ENCODE data around the gene LRRC58.
"Not testable (repeated sequence)": the region's sequence is repeated elsewhere in the genome, so short reads cannot be mapped to it uniquely, and the experiment has no call there.

Gene LRRC58

GRCh38 chr3:120393243-120393642 is 44.1 kb upstream of the LRRC58 start:
- Histone ChIP-seq H3K4me2 (ENCODE audit: insufficient read depth, low read length, poor library complexity, severe bottlenecking) (no peak overlapping the region), H3K14ac (ENCODE audit: low read length) (no peak overlapping the region), H2AFZ (ENCODE audit: low read length) (no peak overlapping the region), H4K8ac (ENCODE audit: low read depth, low read length) (no peak overlapping the region), H3K4ac (ENCODE audit: low read length) (no peak overlapping the region), H3K4me1 (ENCODE audit: control insufficient read depth in 2 of 2, insufficient read depth in 1 of 2, low read depth in 1 of 2, low read length in 2 of 2) (no peaks in the 10 kb centered on the region), H3K23ac (ENCODE audit: low read depth, low read length, poor library complexity) (no peak overlapping the region), H3K18ac (ENCODE audit: low read length) (no peak overlapping the region), H3K27me3 (ENCODE audit: control insufficient read depth in 3 of 3, insufficient read depth in 3 of 3, low read depth in 1 of 3, low read length in 3 of 3) (no peaks in the 10 kb centered on the region), H3K27ac (replicated peaks; ENCODE audit: low read length) (no peak overlapping the region), H4K91ac (ENCODE audit: low read depth, low read length, poor library complexity) (no peak overlapping the region), H2BK120ac (ENCODE audit: low read depth, low read length) (no peak overlapping the region), H3K9ac (ENCODE audit: low read depth, low read length, poor library complexity) (no peak overlapping the region), H2BK12ac (ENCODE audit: low read length) (no peak overlapping the region), H2BK5ac (ENCODE audit: low read length) (no peak overlapping the region), H2BK15ac (ENCODE audit: low read length) (no peak overlapping the region), H3K9me3 (replicated peaks in 1 of 2; ENCODE audit: control insufficient read depth in 2 of 2, insufficient read depth in 1 of 2, low read depth in 1 of 2, low read length in 2 of 2) (no peaks in the 10 kb centered on the region), H3K79me1 (ENCODE audit: low read depth, low read length) (no peaks in the 10 kb centered on the region), H3K4me3 (ENCODE audit: low read length in 2 of 2) (no peak overlapping the region), H2AK5ac (ENCODE audit: low read depth, low read length) (no peak overlapping the region), H3K36me3 (replicated peaks in 1 of 2; ENCODE audit: control insufficient read depth in 2 of 2, insufficient read depth in 2 of 2, low read length in 2 of 2) (peaks cover 24 to 42% of the 10 kb centered on the region in 2 donors)
- DNase-seq (ENCODE audit: low spot score), result no peak
- no CpG with 5 or more reads among the region's 4 CpGs for WGBS, 2 donors (ENCODE audit: extremely low coverage in 2 of 2, insufficient read length in 2 of 2, insufficient replicate concordance in 1 of 2)

GRCh38 chr3:120382941-120383447 is 33.8 kb upstream of the LRRC58 start:
- Histone ChIP-seq H3K9me3 (replicated peaks in 1 of 2; ENCODE audit: control insufficient read depth in 2 of 2, insufficient read depth in 1 of 2, low read depth in 1 of 2, low read length in 2 of 2) (no peaks in the 10 kb centered on the region), H2AK5ac (ENCODE audit: low read depth, low read length) (no peak overlapping the region), H3K79me1 (ENCODE audit: low read depth, low read length) (no peaks in the 10 kb centered on the region), H2BK15ac (ENCODE audit: low read length) (no peak overlapping the region), H2BK5ac (ENCODE audit: low read length) (no peak overlapping the region), H3K4me3 (ENCODE audit: low read length in 2 of 2) (no peak overlapping the region), H4K91ac (ENCODE audit: low read depth, low read length, poor library complexity) (no peak overlapping the region), H4K8ac (ENCODE audit: low read depth, low read length) (no peak overlapping the region), H2BK120ac (ENCODE audit: low read depth, low read length) (no peak overlapping the region), H3K27me3 (ENCODE audit: control insufficient read depth in 3 of 3, insufficient read depth in 3 of 3, low read depth in 1 of 3, low read length in 3 of 3) (peaks cover 0 to 4% (median 0%) of the 10 kb centered on the region in 3 experiments), H3K18ac (ENCODE audit: low read length) (no peak overlapping the region), H3K4ac (ENCODE audit: low read length) (no peak overlapping the region), H3K27ac (replicated peaks; ENCODE audit: low read length) (no peak overlapping the region), H3K14ac (ENCODE audit: low read length) (no peak overlapping the region), H2AFZ (ENCODE audit: low read length) (no peak overlapping the region), H2BK12ac (ENCODE audit: low read length) (no peak overlapping the region), H3K23ac (ENCODE audit: low read depth, low read length, poor library complexity) (no peak overlapping the region), H3K4me1 (ENCODE audit: control insufficient read depth in 2 of 2, insufficient read depth in 1 of 2, low read depth in 1 of 2, low read length in 2 of 2) (no peaks in the 10 kb centered on the region), H3K4me2 (ENCODE audit: insufficient read depth, low read length, poor library complexity, severe bottlenecking) (no peak overlapping the region), H3K36me3 (replicated peaks in 1 of 2; ENCODE audit: control insufficient read depth in 2 of 2, insufficient read depth in 2 of 2, low read length in 2 of 2) (no peaks in the 10 kb centered on the region), H3K9ac (ENCODE audit: low read depth, low read length, poor library complexity) (no peak overlapping the region)
- no CpG with 5 or more reads among the region's 2 CpGs for WGBS, 2 donors (ENCODE audit: extremely low coverage in 2 of 2, insufficient read length in 2 of 2, insufficient replicate concordance in 1 of 2)
- DNase-seq (ENCODE audit: low spot score), result no peak

- no peaks in the 10 kb centered on the region for H3K79me1 ChIP-seq (ENCODE audit: low read depth, low read length)
- H3K4me3 ChIP-seq (ENCODE audit: low read length in 2 of 2), result no peak overlapping the region
- DNase-seq (ENCODE audit: low spot score), result no peak
- no peaks in the 10 kb centered on the region for H3K4me1 ChIP-seq (ENCODE audit: control insufficient read depth in 2 of 2, insufficient read depth in 1 of 2, low read depth in 1 of 2, low read length in 2 of 2)
- no peak overlapping the region for H2BK15ac ChIP-seq (ENCODE audit: low read length)
- no peaks in the 10 kb centered on the region for H3K9me3 ChIP-seq (replicated peaks in 1 of 2; ENCODE audit: control insufficient read depth in 2 of 2, insufficient read depth in 1 of 2, low read depth in 1 of 2, low read length in 2 of 2)
- WGBS, 2 donors (ENCODE audit: extremely low coverage in 2 of 2, insufficient read length in 2 of 2, insufficient replicate concordance in 1 of 2), result no CpG with 5 or more reads among the region's 2 CpGs
- no peak overlapping the region for H4K91ac ChIP-seq (ENCODE audit: low read depth, low read length, poor library complexity)
- no peak overlapping the region for H2AFZ ChIP-seq (ENCODE audit: low read length)
- H3K18ac ChIP-seq (ENCODE audit: low read length), result no peak overlapping the region
- H3K23ac ChIP-seq (ENCODE audit: low read depth, low read length, poor library complexity), result no peak overlapping the region
- no peak overlapping the region for H3K14ac ChIP-seq (ENCODE audit: low read length)
- H3K27me3 ChIP-seq (ENCODE audit: control insufficient read depth in 3 of 3, insufficient read depth in 3 of 3, low read depth in 1 of 3, low read length in 3 of 3), result peaks cover 0 to 4% (median 0%) of the 10 kb centered on the region in 3 experiments
- no peak overlapping the region for H2AK5ac ChIP-seq (ENCODE audit: low read depth, low read length)
- no peak overlapping the region for H4K8ac ChIP-seq (ENCODE audit: low read depth, low read length)
- no peak overlapping the region for H3K4me2 ChIP-seq (ENCODE audit: insufficient read depth, low read length, poor library complexity, severe bottlenecking)
- no peak overlapping the region for H2BK120ac ChIP-seq (ENCODE audit: low read depth, low read length)
- no peak overlapping the region for H3K4ac ChIP-seq (ENCODE audit: low read length)
- no peaks in the 10 kb centered on the region for H3K36me3 ChIP-seq (replicated peaks in 1 of 2; ENCODE audit: control insufficient read depth in 2 of 2, insufficient read depth in 2 of 2, low read length in 2 of 2)
- H3K9ac ChIP-seq (ENCODE audit: low read depth, low read length, poor library complexity), result no peak overlapping the region
- no peak overlapping the region for H3K27ac ChIP-seq (replicated peaks; ENCODE audit: low read length)
- no peak overlapping the region for H2BK12ac ChIP-seq (ENCODE audit: low read length)
- H2BK5ac ChIP-seq (ENCODE audit: low read length), result no peak overlapping the region
Observed at GRCh38 chr3:120381503-120381902, 32.3 kb upstream of the LRRC58 start.

GRCh38 chr3:120377948-120378347 is 28.8 kb upstream of the LRRC58 start:
- H3K4ac ChIP-seq (ENCODE audit: low read length); DNase-seq (ENCODE audit: low spot score); H3K9ac ChIP-seq (ENCODE audit: low read depth, low read length, poor library complexity); H3K23ac ChIP-seq (ENCODE audit: low read depth, low read length, poor library complexity); H3K4me1 ChIP-seq (ENCODE audit: control insufficient read depth in 2 of 2, insufficient read depth in 1 of 2, low read depth in 1 of 2, low read length in 2 of 2); H4K8ac ChIP-seq (ENCODE audit: low read depth, low read length); H2AK5ac ChIP-seq (ENCODE audit: low read depth, low read length); H2BK12ac ChIP-seq (ENCODE audit: low read length); H3K36me3 ChIP-seq (replicated peaks in 1 of 2; ENCODE audit: control insufficient read depth in 2 of 2, insufficient read depth in 2 of 2, low read length in 2 of 2); H3K9me3 ChIP-seq (replicated peaks in 1 of 2; ENCODE audit: control insufficient read depth in 2 of 2, insufficient read depth in 1 of 2, low read depth in 1 of 2, low read length in 2 of 2); H2BK120ac ChIP-seq (ENCODE audit: low read depth, low read length); H3K4me3 ChIP-seq (ENCODE audit: low read length in 2 of 2); H3K27ac ChIP-seq (replicated peaks; ENCODE audit: low read length); H3K18ac ChIP-seq (ENCODE audit: low read length); H3K79me1 ChIP-seq (ENCODE audit: low read depth, low read length); H2BK5ac ChIP-seq (ENCODE audit: low read length); H3K14ac ChIP-seq (ENCODE audit: low read length); H3K4me2 ChIP-seq (ENCODE audit: insufficient read depth, low read length, poor library complexity, severe bottlenecking); H2AFZ ChIP-seq (ENCODE audit: low read length); H3K27me3 ChIP-seq (ENCODE audit: control insufficient read depth in 3 of 3, insufficient read depth in 3 of 3, low read depth in 1 of 3, low read length in 3 of 3); H2BK15ac ChIP-seq (ENCODE audit: low read length); H4K91ac ChIP-seq (ENCODE audit: low read depth, low read length, poor library complexity): not testable (repeated sequence)
- WGBS, 2 donors (ENCODE audit: extremely low coverage in 2 of 2, insufficient read length in 2 of 2, insufficient replicate concordance in 1 of 2), result no CpG with 5 or more reads among the region's 12 CpGs
